Liver (tissue), 9 donors: Measurements from ENCODE around the gene COL4A1. TPM values are rescaled to one million over a fixed set of nuclear protein-coding genes. Genes with fewer than 3 reads are reported as not detected.

Experiments
- DNase-seq: peaks from one replicate; pipeline ENCODE4 v3.0.0-alpha.2; 2017; ENCODE audit warnings: low spot score
- H3K27ac ChIP-seq, 2 donors: one replicate each; pipeline ENCODE4 v1.7.0; 2013; ENCODE audit warnings: inconsistent platforms in 2 of 2, low read length in 2 of 2, control low read depth in 1 of 2, low read depth in 1 of 2, mild to moderate bottlenecking in 1 of 2
- H3K27me3 ChIP-seq, 4 donors: one replicate each; pipeline versions ENCODE4 v1.6.1 to v1.7.0; 2013; ENCODE audit warnings: low read length in 3 of 4, inconsistent platforms in 1 of 4, mild to moderate bottlenecking in 1 of 4, moderate library complexity in 1 of 4; ENCODE audit not compliant: control insufficient read depth in 4 of 4, insufficient read depth in 4 of 4
- H3K36me3 ChIP-seq, 4 donors: one replicate each; pipeline versions ENCODE4 v1.6.1 to v1.7.0; 2013; ENCODE audit warnings: low read length in 3 of 4, mild to moderate bottlenecking in 3 of 4, low read depth in 1 of 4, moderate library complexity in 1 of 4; ENCODE audit not compliant: control insufficient read depth in 4 of 4, insufficient read depth in 3 of 4
- H3K4me1 ChIP-seq, 4 donors: one replicate each; pipeline versions ENCODE4 v1.6.1 to v1.7.0; 2013; ENCODE audit warnings: low read length in 3 of 4, mild to moderate bottlenecking in 3 of 4, moderate library complexity in 1 of 4; ENCODE audit not compliant: control insufficient read depth in 4 of 4, insufficient read depth in 4 of 4
- H3K4me3 ChIP-seq, 3 donors: one replicate each; pipeline versions ENCODE4 v1.6.1 to v1.7.0; 2013; ENCODE audit warnings: low read length in 3 of 3, control low read depth in 1 of 3, low read depth in 1 of 3, mild to moderate bottlenecking in 1 of 3
- H3K9ac ChIP-seq, 2 donors: one replicate each; pipeline ENCODE4 v1.7.0; 2013; ENCODE audit warnings: low read length in 2 of 2, mild to moderate bottlenecking in 2 of 2, moderate library complexity in 2 of 2, control low read depth in 1 of 2, low read depth in 1 of 2
- H3K9me3 ChIP-seq, 4 donors: one replicate each; pipeline versions ENCODE4 v1.6.1 to v1.7.0; 2013; ENCODE audit warnings: low read length in 3 of 4; ENCODE audit not compliant: control insufficient read depth in 4 of 4
- ATF3 ChIP-seq: IDR thresholded peaks from 2 replicates; pipeline ENCODE4 v1.6.1; 2016; ENCODE audit warnings: antibody characterized with exemption
- CTCF ChIP-seq: fragments of 150-350 bp; IDR thresholded peaks from 2 replicates; pipeline ENCODE4 v1.5.1; 2017; ENCODE audit warnings: improper control_type of control experiment, low read depth, low read length; ENCODE audit not compliant: missing input control
- EGR1 ChIP-seq, 2 donors: IDR thresholded peaks; 2 replicates each; pipeline ENCODE4 v1.6.1; 2016 to 2018; ENCODE audit warnings: antibody characterized with exemption in 2 of 2, low read depth in 2 of 2
- FOXA1 ChIP-seq: IDR thresholded peaks from 2 replicates; pipeline ENCODE4 v1.6.1; 2016; ENCODE audit warnings: antibody characterized with exemption
- FOXA2 ChIP-seq: IDR thresholded peaks from 2 replicates; pipeline ENCODE4 v1.6.1; 2016; ENCODE audit warnings: antibody characterized with exemption
- HNF4A ChIP-seq, 2 donors: conservative IDR thresholded peaks; 2 replicates each; pipeline ENCODE4 v1.6.1; 2016; ENCODE audit warnings: antibody characterized with exemption in 2 of 2, mild to moderate bottlenecking in 2 of 2
- JUND ChIP-seq, 2 donors: IDR thresholded peaks; 2 replicates each; pipeline ENCODE4 v1.6.1; 2016; ENCODE audit warnings: antibody characterized with exemption in 2 of 2
- MAX ChIP-seq: IDR thresholded peaks from 2 replicates; pipeline ENCODE4 v1.6.1; 2016; ENCODE audit warnings: antibody characterized with exemption
- NR2F2 ChIP-seq: IDR thresholded peaks from 2 replicates; pipeline ENCODE4 v1.6.1; 2016; ENCODE audit warnings: antibody characterized with exemption
- RXRA ChIP-seq, 2 donors: IDR thresholded peaks; 2 replicates each; pipeline ENCODE4 v1.6.1; 2017 to 2018; ENCODE audit warnings: antibody characterized with exemption in 2 of 2, mild to moderate bottlenecking in 1 of 2
- SP1 ChIP-seq: IDR thresholded peaks from 2 replicates; pipeline ENCODE4 v1.6.1; 2018; ENCODE audit warnings: antibody characterized with exemption, mild to moderate bottlenecking
- TAF1 ChIP-seq: conservative IDR thresholded peaks from 2 replicates; pipeline ENCODE4 v1.6.1; 2016; ENCODE audit warnings: antibody characterized with exemption, mild to moderate bottlenecking
- ZBTB33 ChIP-seq: IDR thresholded peaks from 2 replicates; pipeline ENCODE4 v1.6.1; 2016; ENCODE audit warnings: antibody characterized with exemption
- WGBS: extraction: QIAGEN DNeasy Blood & Tissue Kit; methylation state at CpG from one replicate; pipeline ENCODE4 v1.1.7; 2013; 5-methylcytosine and 5-hydroxymethylcytosine counted together
- polyA plus RNA-seq, 2 donors: library from polyadenylated mRNA; stranded (reverse) in 1 of 2; unstranded in 1 of 2; fragments of 200-250 nt in 1 of 2; fragments of >200 nt in 1 of 2; fragmentation: Nextera tagmentation in 1 of 2; extraction: Ambion mirVana in 1 of 2; gene quantifications; one replicate each; pipeline versions ENCODE4 v1.2.1 to v1.2.3, GENCODE V29; 2013 to 2015
- total RNA-seq, 2 donors: library from RNA; depleted of rRNA; stranded (reverse); fragments of >200 nt; gene quantifications; one replicate each; pipeline ENCODE4 v1.2.3, GENCODE V29; 2014
- donor health status: healthy.
- donor health status: healthy.
- donor health status: healthy.
- donor health status: healthy.
- donor health status: healthy.

The COL4A1 gene
- total and polyA plus RNA-seq, 4 donors = 5.0 to 68.5 (median 37.9) TPM

GRCh38 chr13:110309661-110310524, 2.9 kb upstream of the COL4A1 start:
- no peak for TF ChIP-seq EGR1 (IDR thresholded peaks at IDR 0.05; ENCODE audit: low read depth in 2 of 2)
- peak; percentile 19 for TF ChIP-seq NR2F2
- H3K4me1 ChIP-seq = peaks cover 3 to 33% (median 20%) of the 10 kb centered on the region in 4 donors
- peaks cover 0 to 21% (median 8%) of the 10 kb centered on the region in 4 donors for H3K27me3 ChIP-seq
- no peaks in the 10 kb centered on the region for H3K36me3 ChIP-seq
- H3K27ac ChIP-seq = no peak overlapping the region
- no peak overlapping the region for H3K9ac ChIP-seq
- no peaks in the 10 kb centered on the region for H3K9me3 ChIP-seq
- no peak overlapping the region for H3K4me3 ChIP-seq
- DNase-seq = no peak
- 80% methylated on average over 16 of the region's 16 CpGs for WGBS

GRCh38 chr13:110308656-110309359, 1.9 kb upstream of the COL4A1 start:
- TF ChIP-seq RXRA (IDR thresholded peaks at IDR 0.05) (no peak), HNF4A (conservative IDR thresholded peaks at IDR 0.05) (peak; percentile 20 to 30)
- DNase-seq = no peak
- H3K27ac ChIP-seq = peak overlapping the region; percentile 51 to 79
- H3K4me1 ChIP-seq = peaks cover 3 to 33% (median 20%) of the 10 kb centered on the region in 4 donors
- H3K27me3 ChIP-seq = peaks cover 3 to 21% (median 8%) of the 10 kb centered on the region in 4 donors
- no peak overlapping the region for H3K9ac ChIP-seq
- peak overlapping the region; percentile 20 to 55 (median 25) for H3K4me3 ChIP-seq
- WGBS = 5% methylated on average over 31 of the region's 31 CpGs
- no peaks in the 10 kb centered on the region for H3K36me3 ChIP-seq
- no peaks in the 10 kb centered on the region for H3K9me3 ChIP-seq

- H3K36me3 ChIP-seq = no peaks in the 10 kb centered on the region
- H3K27me3 ChIP-seq = peaks cover 3 to 21% (median 9%) of the 10 kb centered on the region in 4 donors
- H3K4me3 ChIP-seq = peak overlapping the region; percentile 20 to 55 (median 25)
- H3K27ac ChIP-seq = peak overlapping the region; percentile 79 to 82
- no peak for TF ChIP-seq ZBTB33
- TF ChIP-seq JUND (IDR thresholded peaks at IDR 0.05) = no peak
- no peak for TF ChIP-seq RXRA (IDR thresholded peaks at IDR 0.05)
- no peak for TF ChIP-seq NR2F2
- no peak for TF ChIP-seq EGR1 (IDR thresholded peaks at IDR 0.05; ENCODE audit: low read depth in 2 of 2)
- TF ChIP-seq FOXA1 = no peak
- no peak for TF ChIP-seq MAX
- no peak for TF ChIP-seq TAF1
- no peak for TF ChIP-seq ATF3
- no peak for TF ChIP-seq CTCF
- TF ChIP-seq HNF4A (conservative IDR thresholded peaks at IDR 0.05) = no peak
- no peak for TF ChIP-seq SP1
- TF ChIP-seq FOXA2 = no peak
- no peaks in the 10 kb centered on the region for H3K9me3 ChIP-seq
- peaks cover 3 to 33% (median 20%) of the 10 kb centered on the region in 4 donors for H3K4me1 ChIP-seq
- no peak for DNase-seq
- 4% methylated on average over 64 of the region's 64 CpGs for WGBS
- H3K9ac ChIP-seq = peak overlapping the region in 1 of 2 donors; percentile 36
Measured at GRCh38 chr13:110307767-110308655, 1.1 kb upstream of the COL4A1 start.
